ENCODE measurements around the gene LONP2.

LONP2 gene

DNA sequence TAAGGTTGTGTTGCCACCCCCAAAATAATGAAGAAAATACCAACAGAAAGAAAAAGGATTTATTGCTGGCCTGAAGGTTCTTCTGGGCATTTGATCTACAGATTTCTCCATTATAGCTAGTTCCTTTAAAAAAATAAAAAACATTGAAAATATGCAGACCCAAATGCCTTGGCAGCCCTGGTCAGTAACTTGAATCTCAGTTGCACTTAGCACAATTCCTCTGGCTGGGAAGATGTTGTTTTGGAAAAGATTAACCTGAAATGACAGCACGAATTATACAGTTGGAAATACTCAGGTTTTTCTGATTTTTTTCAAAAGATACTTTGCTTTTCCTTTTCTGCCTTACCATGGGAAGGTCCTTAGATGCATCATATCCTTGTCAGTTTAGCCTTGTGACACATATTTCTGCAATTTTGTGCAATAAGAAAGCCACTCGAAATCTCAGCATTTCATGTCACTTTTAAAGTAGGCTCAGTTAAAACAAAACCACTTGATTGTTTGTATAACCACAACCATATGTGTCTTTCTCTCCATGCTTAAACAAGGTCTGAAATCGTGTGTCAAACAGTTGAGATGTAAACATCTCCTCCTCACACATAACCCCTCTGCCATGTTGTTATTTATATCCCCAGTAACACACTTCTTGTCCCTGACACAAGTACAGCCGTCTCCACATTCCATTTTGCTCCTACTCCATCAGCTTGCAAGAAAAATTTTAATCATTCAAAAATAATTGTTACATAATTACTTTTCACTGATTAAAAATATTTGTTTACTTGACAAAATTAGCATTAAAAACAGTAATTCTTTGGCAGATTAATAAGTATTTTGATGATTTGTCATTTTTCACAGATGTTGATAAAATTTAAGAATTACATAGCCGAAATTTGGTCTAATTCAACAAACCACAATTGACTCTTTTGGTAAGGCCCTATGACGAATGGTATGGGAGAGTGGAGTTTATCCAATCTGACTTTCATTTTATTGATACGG is 80.0 kb downstream of the LONP2 start:
- DNase-seq (ENCODE audit: insufficient read length, low spot score) (no peak), FAIRE-seq (no peak)
- TF ChIP-seq, protein P1, sequence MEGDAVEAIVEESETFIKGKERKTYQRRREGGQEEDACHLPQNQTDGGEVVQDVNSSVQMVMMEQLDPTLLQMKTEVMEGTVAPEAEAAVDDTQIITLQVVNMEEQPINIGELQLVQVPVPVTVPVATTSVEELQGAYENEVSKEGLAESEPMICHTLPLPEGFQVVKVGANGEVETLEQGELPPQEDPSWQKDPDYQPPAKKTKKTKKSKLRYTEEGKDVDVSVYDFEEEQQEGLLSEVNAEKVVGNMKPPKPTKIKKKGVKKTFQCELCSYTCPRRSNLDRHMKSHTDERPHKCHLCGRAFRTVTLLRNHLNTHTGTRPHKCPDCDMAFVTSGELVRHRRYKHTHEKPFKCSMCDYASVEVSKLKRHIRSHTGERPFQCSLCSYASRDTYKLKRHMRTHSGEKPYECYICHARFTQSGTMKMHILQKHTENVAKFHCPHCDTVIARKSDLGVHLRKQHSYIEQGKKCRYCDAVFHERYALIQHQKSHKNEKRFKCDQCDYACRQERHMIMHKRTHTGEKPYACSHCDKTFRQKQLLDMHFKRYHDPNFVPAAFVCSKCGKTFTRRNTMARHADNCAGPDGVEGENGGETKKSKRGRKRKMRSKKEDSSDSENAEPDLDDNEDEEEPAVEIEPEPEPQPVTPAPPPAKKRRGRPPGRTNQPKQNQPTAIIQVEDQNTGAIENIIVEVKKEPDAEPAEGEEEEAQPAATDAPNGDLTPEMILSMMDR (IDR thresholded peaks at IDR 0.05; ENCODE audit: insufficient read depth, missing control alignments), result no peak

DNA sequence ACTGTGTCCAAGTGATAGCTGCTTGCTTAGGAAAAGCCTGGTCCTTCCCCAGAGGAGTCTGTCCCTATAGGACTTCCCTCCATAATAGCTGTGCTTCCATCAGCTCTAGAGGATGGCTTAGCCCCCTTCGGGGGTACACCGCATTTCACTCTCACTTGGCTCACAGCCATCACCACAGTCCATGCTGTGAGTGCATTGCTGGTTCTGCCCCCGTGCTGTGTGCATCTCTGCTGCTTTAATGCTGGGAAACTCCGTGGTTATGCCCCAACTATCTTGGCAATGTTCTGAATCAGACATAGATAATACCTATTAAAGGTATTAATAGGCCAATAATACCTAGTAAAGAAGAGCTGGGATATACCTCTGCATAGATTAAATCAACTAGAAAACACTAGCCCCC is 82.8 kb downstream of the LONP2 start:
- TF ChIP-seq, protein P1 (IDR thresholded peaks at IDR 0.05; ENCODE audit: insufficient read depth, missing control alignments), result no peak
- FAIRE-seq, result no peak
- DNase-seq (ENCODE audit: insufficient read length, low spot score), result no peak

DNA sequence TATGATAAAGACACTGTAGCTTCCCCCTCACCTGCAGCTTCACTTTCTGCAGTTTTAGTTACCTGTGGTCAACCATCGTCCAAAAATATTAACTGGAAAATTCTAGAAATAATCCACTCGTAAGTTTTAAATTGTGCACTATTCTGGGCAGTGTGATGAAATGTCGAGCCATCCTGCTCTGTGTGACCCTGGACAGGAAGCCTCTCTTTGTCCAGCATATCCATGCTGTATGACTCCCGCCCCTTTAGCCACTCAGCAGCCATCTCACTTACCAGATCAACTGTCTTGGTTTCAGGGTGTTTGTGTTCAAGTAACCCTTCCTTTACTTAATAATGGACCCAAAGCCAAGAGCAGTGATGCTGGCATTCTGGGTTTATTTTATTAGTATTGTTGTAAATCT is 85.0 kb downstream of the LONP2 start:
- no peak for FAIRE-seq
- no peak for DNase-seq (ENCODE audit: insufficient read length, low spot score)
- TF ChIP-seq, protein P1 (IDR thresholded peaks at IDR 0.05; ENCODE audit: insufficient read depth, missing control alignments), result no peak

DNA sequence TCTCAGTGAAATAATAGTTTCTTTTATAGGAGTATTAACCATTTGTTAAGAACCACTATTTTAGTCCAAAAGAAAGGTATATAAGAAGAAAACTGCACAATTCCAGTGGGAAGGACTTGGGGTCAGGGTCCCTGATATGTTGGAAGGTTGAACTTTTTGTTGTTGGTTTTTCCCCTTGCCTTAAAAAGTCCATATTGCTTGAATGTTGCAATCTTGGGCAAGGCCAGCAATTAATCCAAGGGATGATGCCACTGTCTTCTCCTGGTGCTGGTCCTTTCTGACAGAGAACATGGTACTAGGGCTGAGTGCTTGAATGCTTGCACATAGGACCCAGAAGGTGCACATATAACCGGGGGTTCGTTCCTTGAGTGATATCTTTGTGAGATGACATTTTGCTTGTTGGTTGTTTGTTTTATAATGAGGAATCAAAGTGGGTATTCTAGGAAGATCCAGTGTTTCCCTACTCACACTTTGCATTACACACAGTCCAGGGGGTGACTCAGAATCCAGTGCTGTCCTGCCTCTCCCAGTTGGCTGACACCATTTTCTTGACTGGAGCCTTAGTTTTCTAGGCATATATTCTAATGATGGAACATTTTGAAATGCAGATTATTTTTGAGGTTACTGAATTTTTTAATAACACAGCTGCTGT is 86.2 kb downstream of the LONP2 start:
- no peak for DNase-seq (ENCODE audit: insufficient read length, low spot score)
- TF ChIP-seq, protein P1 (IDR thresholded peaks at IDR 0.05; ENCODE audit: insufficient read depth, missing control alignments), result no peak
- no peak for FAIRE-seq

DNA sequence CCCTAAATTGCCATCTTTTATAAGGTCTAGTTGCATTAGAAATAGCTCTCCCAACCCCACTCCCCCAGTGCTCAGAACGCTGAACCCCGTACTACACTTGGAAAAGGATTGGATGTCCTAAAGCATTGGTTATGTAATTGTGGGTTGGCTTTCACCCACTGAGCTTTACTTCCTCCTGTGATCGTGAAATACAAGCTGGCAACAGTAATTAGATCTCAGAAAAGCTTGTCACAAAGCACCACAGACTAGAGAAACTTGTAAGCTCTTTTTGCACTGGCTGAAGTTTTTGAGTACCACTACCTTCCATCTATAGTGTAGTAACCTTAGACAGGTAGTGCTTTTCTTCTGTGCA is 86.7 kb downstream of the LONP2 start:
- no peak for FAIRE-seq
- TF ChIP-seq, protein P1 (IDR thresholded peaks at IDR 0.05; ENCODE audit: insufficient read depth, missing control alignments), result no peak
- no peak for DNase-seq (ENCODE audit: insufficient read length, low spot score)

DNA sequence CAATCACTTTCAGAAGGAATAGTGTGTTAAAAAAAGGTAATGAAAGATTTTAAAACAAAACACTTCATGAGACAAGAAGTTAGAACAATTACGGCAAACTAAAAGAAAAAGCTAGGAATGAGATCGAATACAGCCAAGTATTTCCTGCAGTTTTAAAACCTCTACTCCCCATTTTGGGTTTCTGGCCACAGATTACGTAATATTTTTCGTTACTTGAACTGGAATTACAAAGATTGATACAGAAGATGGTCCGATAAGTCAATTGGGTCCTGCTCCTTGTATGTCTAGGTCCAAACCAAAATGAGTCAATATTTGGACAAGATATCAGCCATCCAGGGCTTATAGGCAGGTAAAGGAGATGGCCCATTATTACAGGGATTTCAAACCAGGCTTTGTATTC is 88.9 kb downstream of the LONP2 start:
- FAIRE-seq, result no peak
- TF ChIP-seq, protein P1 (IDR thresholded peaks at IDR 0.05; ENCODE audit: insufficient read depth, missing control alignments), result no peak
- DNase-seq (ENCODE audit: insufficient read length, low spot score), result no peak

DNA sequence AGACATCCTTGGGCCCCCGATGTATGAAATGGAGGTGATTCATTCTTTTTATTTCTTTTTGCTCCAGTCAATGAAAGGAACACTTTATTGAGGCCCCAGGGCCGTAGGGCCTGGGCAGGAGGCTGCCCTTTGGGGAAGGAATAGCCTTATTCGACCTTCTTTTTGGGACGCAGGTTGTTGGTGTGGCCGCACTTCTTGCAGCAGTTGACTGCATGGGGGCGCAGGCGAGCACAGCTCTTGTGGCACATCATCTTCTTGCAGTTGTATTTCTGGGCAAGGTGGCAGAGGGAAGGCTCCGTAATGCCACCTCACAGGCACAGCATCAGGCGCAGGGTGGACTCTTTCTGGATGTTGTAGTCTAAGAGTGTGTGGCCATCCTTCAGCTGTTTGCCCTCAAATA is 90.2 kb downstream of the LONP2 start:
- FAIRE-seq (no peak), DNase-seq (ENCODE audit: insufficient read length, low spot score) (no peak)
- TF ChIP-seq, protein P1 (IDR thresholded peaks at IDR 0.05; ENCODE audit: insufficient read depth, missing control alignments), result no peak
